ENCODE results near the gene NFKB1.
"Not testable (repeated sequence)": the region's sequence is repeated elsewhere in the genome, so short reads cannot be mapped to it uniquely, and the experiment has no call there.

NFKB1 gene

DNA sequence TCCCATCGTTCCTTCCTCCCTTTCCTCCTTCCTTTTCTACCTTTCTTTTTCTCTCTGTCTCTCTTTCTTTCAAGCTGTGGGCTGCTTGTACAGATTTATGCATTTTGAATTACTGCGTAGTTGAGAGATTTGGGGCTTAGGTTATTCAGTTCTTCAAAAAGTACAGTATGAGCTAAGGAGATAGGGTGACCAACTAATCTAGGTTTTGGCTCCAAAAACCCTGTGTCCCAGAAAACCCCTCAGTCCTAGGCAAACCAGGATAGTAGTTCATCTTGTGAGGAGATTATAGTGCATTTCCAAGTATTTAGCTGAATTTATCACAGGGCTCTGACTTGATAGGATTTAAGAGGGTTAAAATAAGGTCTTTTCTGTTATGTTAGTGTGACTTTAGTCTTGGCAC is 64.5 kb downstream of the NFKB1 start:
- DNase-seq (ENCODE audit: low spot score) = no peak

DNA sequence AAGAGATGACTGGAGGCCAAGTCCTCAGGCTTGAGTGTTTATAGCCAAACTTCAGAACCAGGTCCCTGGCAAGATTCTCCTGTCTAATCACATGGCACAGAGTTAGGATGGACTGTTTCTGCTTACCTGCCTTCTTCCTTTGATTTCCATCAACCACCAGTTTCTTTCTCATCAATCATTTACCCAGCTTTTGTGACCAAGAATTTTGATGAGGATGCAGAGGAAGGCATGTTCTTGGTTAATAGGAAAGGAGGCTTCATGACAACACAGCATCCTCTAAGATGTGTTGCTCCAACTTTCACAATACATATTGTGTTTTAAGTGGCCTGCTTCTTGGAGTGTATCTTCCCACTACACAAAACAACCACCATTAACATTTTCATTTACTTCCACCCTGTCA is 65.3 kb downstream of the NFKB1 start:
- DNase-seq (ENCODE audit: low spot score) = no peak

DNA sequence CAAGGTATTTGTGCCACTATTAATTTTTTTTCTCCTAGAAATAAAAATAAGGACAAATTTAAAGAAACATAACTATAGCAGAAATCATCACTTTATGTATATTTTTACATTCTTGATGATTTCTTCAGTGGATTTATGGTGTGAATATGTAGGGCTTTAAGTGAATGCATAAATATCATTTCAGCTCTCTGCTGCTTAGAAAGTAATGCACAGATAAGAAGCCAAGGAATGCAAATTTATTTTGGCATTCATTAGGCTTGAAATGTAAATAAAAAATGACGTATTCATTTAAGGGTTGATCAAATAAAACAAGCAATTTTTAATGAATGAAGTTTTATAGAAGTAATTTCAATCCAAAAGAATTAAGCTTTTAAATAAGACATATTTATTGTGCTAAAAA is 66.3 kb downstream of the NFKB1 start:
- DNase-seq (ENCODE audit: low spot score) = no peak

DNA sequence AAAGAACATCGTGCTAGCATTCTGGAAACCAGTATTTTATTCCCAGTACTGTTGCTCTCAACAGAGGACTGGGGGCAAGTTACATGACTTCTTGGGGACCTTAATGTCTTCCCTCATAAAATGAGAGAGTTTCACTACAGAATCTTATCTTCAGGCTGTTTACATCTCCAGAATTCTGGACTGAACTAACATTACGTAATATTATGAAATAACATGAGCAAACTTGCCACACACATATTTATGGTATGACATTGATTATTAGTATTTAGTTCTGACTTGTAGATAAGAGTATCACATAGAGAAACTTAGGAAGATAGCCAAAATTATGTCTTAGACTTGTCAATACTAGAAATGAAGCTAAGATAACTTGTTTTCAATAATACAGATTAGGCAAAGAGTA is 68.0 kb downstream of the NFKB1 start:
- DNase-seq (ENCODE audit: low spot score) = no peak

DNA sequence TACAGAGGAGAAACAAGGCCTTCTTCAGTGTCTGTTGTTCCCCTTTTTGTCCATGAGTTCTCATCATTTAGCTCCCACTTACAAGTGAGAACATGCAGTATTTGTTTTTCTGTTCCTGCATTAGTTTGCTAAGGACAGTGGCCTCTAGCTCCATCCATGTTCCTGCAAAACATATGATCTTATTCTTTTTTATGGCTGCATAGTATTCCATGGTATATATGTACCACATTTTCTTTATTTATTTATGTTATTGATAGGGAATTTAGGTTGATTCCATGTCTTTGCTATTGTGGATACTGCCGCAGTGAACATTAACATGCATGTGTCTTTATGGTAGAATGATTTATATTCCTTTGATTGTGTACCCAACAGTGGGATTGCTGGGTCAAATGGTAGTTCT is 69.1 kb downstream of the NFKB1 start:
- DNase-seq (ENCODE audit: low spot score) = not testable (repeated sequence)

DNA sequence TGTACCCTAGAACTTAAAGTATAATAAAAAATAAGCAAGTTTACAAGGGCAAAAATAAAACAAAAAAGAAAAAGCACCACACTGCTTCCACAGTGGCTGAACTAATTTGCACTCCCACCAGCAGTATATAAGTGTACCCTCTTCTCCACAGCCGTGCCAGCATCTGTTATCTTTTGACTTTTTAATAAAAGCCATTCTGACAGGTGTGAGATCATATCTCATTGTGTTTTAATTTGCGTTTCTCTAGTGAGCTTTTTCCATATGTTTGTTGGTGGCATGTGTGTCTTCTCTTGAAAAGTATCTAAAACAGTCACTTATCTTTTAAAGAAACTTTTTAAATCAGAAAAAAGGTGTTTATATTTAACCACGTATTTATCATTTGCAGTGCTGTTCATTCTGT is 71.3 kb downstream of the NFKB1 start:
- DNase-seq (ENCODE audit: low spot score) = no peak

DNA sequence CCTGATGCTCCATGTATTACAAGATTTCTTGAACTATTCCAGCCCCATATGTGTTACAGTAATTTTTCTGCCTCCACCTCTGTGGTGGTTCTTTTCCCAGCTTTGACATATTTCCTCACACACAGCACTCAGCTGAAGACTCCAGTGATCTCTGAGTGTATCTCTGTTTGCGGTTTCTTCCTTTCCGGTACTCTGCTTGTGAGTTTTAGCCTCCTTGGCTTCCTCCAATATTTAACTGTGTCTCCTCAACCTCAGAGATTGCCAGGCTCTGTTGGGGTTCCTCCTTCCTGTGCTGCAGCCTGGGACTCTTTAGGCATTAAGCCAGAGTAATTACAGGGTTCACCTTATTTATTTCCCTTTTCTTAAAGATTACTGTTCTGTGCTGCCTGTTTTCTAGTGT is 73.2 kb downstream of the NFKB1 start:
- no peak for DNase-seq (ENCODE audit: low spot score)

DNA sequence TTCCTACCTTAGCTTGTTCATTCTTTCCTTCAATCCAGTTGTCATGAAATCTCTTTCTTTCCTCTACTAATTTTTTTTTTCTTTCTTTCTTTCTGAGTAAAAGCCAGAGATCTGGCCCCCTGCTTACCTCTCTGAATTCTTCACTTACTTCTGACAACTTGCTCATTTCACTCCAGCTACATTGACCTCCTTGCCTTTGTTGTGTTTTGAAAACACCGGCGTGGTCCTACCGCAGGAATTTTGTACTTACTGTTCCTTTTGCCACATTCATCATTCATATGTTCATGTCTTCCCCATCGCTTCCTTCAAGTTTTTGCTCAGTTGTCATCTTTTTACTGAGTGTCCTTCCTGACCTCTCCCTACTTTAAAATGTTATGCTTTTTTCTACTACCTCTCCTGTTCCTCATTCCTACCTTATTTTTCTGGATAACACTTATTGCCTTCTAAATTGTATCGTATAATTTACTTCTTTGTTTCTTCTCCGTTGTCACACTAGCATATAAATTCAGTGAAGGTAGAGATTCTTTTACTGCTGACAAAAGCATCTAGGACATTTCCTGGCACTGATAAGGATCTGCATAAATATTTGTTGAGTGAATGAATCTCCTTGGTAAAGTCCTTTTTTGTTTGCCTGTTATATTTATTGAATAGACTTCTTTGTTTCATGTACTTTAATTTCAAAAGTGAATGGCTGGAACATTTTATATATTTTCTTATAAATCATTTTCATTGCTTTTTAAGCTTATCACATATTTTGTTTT is 74.4 kb downstream of the NFKB1 start:
- DNase-seq (ENCODE audit: low spot score) = no peak

DNA sequence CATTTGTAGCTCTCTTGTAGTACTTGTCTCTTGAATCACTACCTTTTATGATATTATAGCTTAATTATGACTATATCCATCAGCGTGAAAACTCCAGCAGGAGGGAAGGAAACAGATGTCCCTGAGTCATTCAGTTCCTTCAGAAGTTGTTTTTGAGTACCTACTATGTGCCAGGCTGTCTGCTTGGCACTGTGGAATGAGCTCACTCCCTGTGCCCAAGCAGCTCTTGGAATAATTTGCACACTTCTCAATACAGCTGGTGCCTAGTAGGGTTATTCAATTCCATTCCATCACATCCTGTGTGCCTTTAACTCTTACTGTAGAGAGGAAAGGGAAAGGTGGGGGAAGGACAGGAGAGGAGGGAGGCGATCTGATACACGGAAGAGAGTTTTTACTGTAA is 77.1 kb downstream of the NFKB1 start:
- no peak for DNase-seq (ENCODE audit: low spot score)

DNA sequence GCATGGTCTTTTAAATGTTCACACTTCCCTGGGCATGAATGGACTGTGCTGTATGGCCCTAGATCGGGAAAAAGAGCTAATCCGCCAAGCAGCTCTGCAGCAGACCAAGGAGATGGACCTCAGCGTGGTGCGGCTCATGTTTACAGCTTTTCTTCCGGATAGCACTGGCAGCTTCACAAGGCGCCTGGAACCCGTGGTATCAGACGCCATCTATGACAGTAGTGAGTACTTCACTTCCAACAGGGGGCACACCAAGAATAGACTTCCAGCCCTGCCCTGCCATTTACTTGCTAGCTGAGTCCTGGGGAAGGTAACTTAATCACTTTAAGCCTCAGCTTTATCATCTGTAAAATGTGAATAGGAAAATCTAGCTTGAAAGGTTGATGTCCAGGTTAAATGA is 77.7 kb downstream of the NFKB1 start:
- DNase-seq (ENCODE audit: low spot score) = no peak

DNA sequence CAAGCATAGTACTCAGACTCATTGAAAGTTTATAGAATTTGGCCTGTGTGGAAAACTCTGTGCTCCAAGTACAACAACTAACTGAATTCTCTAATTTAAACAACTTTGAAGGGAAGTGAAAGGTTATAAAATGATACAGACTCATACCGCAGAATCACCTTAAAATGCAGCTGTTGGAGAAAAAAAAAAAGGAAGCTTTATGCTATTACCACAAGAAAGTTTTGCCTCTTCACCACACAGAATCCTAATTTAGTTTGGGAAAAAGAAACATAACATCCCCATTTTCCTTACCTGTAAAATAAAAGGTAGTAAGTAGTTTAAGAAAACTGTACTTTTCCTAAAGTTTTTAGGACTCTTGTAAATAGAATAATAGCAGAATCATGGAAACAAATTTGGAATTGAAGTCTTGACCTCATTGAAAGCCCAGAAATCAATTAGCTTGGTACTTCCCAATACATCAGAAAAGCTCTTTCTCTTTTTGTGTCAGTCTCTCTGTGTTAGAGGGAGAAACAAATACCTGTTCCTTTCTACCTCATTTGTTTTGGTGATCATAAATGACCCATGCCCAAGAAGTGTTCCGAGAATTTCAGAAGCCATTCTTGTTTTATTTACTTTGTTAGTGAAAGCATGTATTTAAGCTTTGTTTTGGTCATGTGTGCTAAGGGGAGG is 78.8 kb downstream of the NFKB1 start:
- DNase-seq (ENCODE audit: low spot score) = no peak

DNA sequence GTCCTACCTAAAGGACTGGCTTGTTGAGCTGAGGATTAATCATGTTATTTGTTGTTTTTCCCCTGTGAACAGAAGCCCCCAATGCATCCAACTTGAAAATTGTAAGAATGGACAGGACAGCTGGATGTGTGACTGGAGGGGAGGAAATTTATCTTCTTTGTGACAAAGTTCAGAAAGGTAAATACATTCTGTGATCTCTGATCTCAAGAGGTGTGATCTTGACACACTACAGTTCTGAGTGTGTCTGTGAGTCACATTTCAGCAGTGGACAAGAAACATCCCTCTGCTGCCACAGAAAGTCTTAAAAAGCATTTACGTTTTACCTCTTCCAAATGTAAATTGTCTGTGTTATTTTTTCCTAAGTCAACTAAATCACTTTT is 79.3 kb downstream of the NFKB1 start:
- DNase-seq (ENCODE audit: low spot score) = no peak

DNA sequence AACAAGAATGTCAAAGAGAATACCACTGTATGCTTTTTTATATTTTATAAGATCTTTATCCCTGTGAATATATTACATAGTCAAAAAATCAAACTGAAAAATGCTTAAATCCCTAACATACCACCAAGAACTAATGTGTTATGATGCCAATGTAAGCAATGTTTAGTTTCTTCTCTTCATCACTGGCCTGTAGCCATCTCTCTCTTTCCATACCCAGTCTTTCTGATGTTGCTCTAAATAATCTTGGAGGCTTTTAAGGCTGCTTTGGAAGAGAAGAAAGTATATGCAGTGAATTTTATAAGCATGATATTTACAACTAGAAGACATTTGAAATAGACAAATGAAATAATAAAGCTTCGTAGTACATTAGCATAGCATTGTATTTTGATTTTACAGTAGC is 82.9 kb downstream of the NFKB1 start:
- DNase-seq (ENCODE audit: low spot score) = no peak

DNA sequence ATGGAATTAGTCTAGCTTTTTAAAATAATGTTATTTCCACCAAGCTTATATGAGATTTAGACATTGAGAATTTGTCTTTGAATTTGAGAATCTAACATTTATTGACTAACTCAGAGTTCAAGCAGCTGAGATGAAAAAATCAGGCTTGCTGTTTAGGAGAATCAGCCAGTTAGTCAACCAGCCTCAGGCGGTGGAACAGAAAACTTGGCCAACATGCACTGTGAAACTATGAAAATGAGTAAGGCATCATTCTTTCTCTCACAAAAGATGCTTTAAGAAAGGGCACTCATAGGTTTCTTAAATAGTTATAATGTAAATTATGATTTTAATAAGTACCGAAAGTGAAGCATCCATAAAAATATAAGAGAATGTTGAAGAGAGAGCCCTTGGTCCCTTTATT is 84.2 kb downstream of the NFKB1 start:
- DNase-seq (ENCODE audit: low spot score) = no peak

DNA sequence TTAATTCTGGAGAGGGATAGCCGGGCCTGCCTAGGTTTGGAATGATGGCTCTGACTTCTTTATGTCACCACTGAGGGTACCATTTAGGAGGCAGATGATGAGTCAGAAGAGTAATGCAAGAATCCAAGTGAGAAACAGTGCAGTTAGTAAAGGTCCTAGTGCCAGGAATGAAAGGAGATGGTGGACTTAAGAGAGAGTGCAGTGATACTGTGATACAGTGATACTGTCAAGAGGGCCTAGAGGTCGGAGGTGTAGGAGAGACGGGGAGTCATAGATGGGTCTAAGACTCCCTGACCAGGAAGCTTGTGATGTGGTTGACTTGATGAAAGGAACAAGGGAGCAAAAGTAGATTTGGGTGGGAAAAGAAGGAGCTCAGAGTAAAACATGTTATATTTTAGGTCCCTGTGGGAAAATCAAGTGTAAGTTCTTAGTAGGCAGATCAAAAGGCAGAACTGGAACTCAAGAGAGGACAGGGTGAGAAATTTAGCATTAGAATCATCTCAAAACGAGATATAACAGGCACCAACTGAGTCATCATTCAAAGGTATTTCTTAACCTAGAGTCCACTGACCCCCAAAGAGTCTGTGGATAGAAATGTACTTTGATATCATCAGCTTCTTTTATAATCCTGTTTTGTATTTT is 85.0 kb downstream of the NFKB1 start:
- DNase-seq (ENCODE audit: low spot score) = no peak

DNA sequence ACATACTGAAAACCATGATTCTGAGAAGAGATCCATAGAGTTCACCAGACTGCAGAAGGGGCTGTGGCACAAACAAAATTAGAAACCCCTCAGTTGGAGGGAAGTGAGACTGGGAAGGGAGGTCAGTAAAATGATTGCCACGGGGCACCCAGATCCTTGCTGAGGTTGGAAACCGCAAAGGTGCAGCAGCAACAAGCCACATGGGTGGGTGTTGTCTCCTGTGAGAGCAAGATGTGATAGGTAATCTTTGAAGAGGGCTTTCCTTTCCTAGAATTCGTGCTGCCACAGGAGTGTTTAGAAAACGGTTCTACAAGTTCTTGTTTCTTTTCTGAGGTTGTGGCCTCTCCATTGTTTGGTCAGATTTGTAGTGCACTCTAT is 85.5 kb downstream of the NFKB1 start:
- no peak for DNase-seq (ENCODE audit: low spot score)

DNA sequence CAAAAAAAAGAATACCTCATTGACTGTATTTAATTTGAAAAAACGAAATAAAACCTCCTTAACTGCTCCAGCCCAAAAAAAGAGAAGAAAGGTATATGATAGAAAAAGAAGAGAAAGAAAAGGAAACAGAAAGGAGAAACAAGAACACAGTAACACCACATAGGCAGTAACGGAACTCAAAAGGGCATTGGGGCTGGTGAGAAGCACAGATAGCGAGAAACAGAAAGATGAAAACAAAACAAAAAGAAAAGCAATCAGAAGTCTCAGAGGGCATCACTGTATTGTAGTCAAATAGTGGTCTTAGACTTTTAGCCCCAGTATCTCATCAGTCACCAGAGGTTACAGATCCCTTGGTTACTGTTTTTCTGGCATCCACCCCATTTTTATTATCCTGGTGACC is 88.6 kb downstream of the NFKB1 start:
- no peak for DNase-seq (ENCODE audit: low spot score)

DNA sequence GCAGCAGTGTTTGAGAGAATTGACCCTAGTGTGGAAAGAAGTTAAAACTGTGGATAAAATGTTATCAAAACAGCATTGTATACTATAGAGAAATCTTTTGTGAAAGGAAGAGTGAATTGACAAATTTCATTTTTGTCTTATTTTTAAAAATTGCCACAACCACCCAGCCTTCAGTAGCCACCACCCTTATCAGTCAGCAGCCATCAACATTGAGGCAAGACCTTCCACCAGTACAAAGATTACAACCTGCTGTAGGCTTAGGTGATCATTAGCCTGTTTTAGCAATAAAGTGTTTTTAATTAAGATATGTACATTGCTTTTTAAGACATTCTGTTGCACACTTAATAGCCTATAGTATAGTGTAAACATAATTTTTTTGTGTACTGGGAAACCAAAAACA is 91.1 kb downstream of the NFKB1 start:
- DNase-seq (ENCODE audit: low spot score) = no peak

DNA sequence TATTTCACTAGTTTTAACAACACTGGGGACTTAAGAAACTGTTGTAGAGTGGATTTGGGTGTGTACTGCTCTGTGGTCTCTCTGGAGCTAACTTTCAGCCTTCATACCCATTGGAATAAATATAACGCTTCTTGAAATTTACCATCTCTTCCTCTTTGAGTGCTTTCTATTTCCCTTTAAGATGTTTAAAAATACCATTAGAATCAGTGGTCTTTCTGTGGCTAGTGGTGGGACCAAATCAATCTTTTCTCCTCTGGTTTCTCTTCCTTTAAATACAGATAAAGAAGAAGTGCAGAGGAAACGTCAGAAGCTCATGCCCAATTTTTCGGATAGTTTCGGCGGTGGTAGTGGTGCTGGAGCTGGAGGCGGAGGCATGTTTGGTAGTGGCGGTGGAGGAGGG is 92.0 kb downstream of the NFKB1 start:
- no peak for DNase-seq (ENCODE audit: low spot score)

DNA sequence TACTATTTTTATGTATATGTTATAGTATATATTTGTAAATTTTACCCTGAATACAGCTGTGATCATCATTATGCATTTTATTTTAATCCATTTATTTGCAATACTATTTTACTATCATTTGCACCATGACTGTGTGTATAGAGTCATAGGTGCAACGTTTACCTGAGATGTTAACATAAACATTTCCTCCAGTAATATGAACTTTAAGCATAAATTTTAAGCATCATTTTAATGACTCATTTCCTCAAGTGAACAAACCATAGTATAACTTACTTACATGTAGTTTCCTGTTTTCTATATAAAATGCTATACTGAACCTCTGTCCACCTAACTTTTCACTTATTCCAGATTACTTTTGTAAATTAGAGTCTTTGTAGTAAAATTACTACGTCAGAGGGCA is 92.8 kb downstream of the NFKB1 start:
- DNase-seq (ENCODE audit: low spot score) = no peak

DNA sequence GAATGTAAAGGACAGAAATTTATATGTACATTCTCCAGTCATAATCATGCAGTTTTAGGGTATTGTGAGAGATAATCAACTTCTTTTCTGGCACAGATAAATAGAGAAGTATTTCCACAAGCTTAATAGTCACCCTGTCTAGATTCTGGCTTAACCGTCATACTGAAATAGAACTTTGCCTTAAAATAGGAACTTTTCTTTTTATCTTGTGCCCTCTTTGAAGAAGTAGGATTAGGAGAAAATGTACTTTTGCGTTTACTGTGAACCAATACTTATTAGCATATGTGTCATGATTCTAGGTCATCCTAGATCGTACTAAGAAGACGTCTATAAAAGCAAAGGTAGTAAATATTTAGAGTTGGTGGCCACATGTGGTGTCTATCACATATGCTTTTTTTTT is 95.4 kb downstream of the NFKB1 start:
- DNase-seq (ENCODE audit: low spot score) = no peak

DNA sequence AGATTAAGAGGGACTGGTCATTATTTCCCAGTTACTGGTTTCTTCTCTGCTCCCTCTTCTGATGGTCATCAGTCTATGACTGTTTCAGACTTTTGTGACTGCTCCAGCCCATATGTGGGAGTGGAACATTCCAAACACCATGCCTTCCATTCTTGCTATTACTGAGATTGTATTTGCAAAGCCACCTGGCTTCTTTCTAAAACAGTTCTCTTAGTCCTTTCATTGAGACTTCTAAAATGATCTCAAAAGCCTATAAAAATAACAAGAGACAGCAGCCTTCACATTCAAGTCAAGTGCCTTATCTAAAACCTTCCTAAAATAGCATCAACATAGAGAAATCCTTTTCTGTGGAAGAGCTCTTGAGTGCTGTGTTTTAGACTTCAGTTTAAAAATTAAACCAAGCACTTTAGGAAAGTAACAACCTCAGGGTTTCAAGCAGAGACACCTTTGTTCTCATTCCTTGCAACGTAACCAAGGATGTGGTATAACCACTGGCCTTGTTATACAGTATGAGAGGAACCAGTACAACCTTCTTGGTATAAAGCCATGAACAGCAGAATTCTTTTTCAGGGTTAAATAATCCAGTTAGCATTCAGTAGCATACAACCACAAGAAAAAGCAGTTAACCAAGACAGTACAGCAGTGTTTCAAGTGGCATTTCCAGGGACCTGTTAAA is 97.1 kb downstream of the NFKB1 start:
- DNase-seq (ENCODE audit: low spot score) = no peak

DNA sequence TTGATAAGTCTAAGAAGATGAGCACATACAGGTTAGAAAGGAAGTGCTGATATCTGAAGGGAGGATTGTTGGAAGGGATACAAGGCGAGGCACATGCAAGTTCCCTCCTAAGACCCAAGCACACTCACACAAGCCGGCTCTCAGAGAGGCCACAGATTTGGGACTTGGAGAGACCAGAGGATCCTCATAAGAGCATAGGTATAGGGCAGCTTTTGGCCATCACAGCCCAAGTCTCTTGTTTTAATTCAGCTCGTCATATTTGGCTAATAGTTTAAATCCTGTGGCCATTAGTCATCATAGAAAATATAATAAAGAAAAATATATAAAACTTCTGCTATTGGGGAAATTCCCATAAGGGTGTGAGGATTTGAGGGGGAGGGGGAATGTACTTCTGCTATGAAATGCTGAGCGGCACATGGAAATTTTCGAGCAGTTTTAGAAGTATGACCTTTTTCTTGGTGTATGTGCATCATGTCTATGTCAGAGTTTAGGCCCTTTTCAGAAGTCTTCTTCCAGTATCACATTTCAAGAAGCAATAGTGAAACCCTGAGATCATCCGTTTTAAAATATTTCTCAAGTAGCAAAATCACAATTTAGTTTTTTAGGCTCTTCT is 97.7 kb downstream of the NFKB1 start:
- DNase-seq (ENCODE audit: low spot score) = no peak
